ENCODE data around the gene SIPA1.
"Not testable (repeated sequence)": the region's sequence is repeated elsewhere in the genome, so short reads cannot be mapped to it uniquely, and the experiment has no call there.

SIPA1 gene

GRCh38 chr11:65661599-65662246 is 23.8 kb downstream of the SIPA1 start:
- no peak for DNase-seq

GRCh38 chr11:65662247-65662798 is 24.4 kb downstream of the SIPA1 start:
- no peak for DNase-seq

- DNase-seq: no peak
Measured at GRCh38 chr11:65662799-65663638, 25.1 kb downstream of the SIPA1 start, which contains the start of gene RELA. RELA (minus strand) TSS chr11:65662916; CDS start chr11:65662832, 84 bp downstream.

GRCh38 chr11:65663639-65664200 is 25.8 kb downstream of the SIPA1 start:
- DNase-seq: no peak

GRCh38 chr11:65672180-65672860 is 34.4 kb downstream of the SIPA1 start:
- no peak for DNase-seq

GRCh38 chr11:65672982-65673381 is 35.1 kb downstream of the SIPA1 start:
- no peak for DNase-seq

GRCh38 chr11:65680192-65680743 is 42.4 kb downstream of the SIPA1 start:
- no peak for DNase-seq

GRCh38 chr11:65683480-65683879 is 45.6 kb downstream of the SIPA1 start:
- DNase-seq: not testable (repeated sequence)

GRCh38 chr11:65685981-65686380 is 48.1 kb downstream of the SIPA1 start:
- DNase-seq: no peak

GRCh38 chr11:65691847-65692246 is 53.9 kb downstream of the SIPA1 start:
- not testable (repeated sequence) for DNase-seq

GRCh38 chr11:65692367-65692766 is 54.5 kb downstream of the SIPA1 start:
- no peak for DNase-seq

GRCh38 chr11:65695459-65696241 is 57.7 kb downstream of the SIPA1 start:
- no peak for DNase-seq

- DNase-seq: no peak
Measured at GRCh38 chr11:65696802-65697552, 59.1 kb downstream of the SIPA1 start.

GRCh38 chr11:65698205-65698604 is 60.3 kb downstream of the SIPA1 start:
- no peak for DNase-seq

GRCh38 chr11:65699306-65699705 is 61.4 kb downstream of the SIPA1 start:
- no peak for DNase-seq

GRCh38 chr11:65700399-65700798 is 62.5 kb downstream of the SIPA1 start:
- no peak for DNase-seq
